H1 (cell line): ENCODE results near the gene BUD23. TPM values are rescaled to one million over a fixed set of nuclear protein-coding genes. Genes with fewer than 3 reads are reported as not detected.

Experiments
- CTCF ChIA-PET: fragments of 300-600 bp; sonication (Branson Sonifier 250); formaldehyde crosslinking; loops from one replicate; lab custom pipeline; 2021; ENCODE audit not compliant: partially characterized antibody; lab: Charles Lee
- POLR2A ChIA-PET: fragments of 300-600 bp; sonication (Branson Sonifier 250); formaldehyde crosslinking; loops from one replicate; lab custom pipeline; 2021; ENCODE audit warnings: inconsistent platforms; ENCODE audit not compliant: partially characterized antibody; lab: Charles Lee
- DNase-seq, 2 experiments: peaks; one replicate each; pipeline versions ENCODE4 v3.0.0 to v3.0.0-alpha.2; 2010 to 2022; ENCODE audit warnings: low spot score in 2 of 2, low read depth in 1 of 2, mixed read lengths in 1 of 2
- FAIRE-seq: peaks from 2 replicates; lab custom pipeline; 2011; peaks lifted over from hg19 to GRCh38; lab: Jason Lieb, UNC
- H2AFZ ChIP-seq: 2 replicates; pipeline ENCODE4 v1.8.1; 2012; ENCODE audit warnings: low read length, inconsistent platforms
- H2AK5ac ChIP-seq: 2 replicates; pipeline ENCODE4 v1.6.1; 2013; ENCODE audit warnings: low read depth, low read length
- H2BK120ac ChIP-seq: replicated peaks from 2 replicates; pipeline ENCODE3; 2013; ENCODE audit warnings: low read depth, low read length, inconsistent platforms
- H2BK12ac ChIP-seq: 2 replicates; pipeline ENCODE4 v1.6.1; 2013; ENCODE audit warnings: low read depth, low read length
- H2BK15ac ChIP-seq: 2 replicates; pipeline ENCODE4 v1.6.1; 2013; ENCODE audit warnings: low read length
- H2BK20ac ChIP-seq: 2 replicates; pipeline ENCODE4 v1.6.1; 2013; ENCODE audit warnings: low read length
- H2BK5ac ChIP-seq: 2 replicates; pipeline ENCODE4 v1.6.1; 2013; ENCODE audit warnings: low read depth, low read length
- H3K14ac ChIP-seq: 2 replicates; pipeline ENCODE4 v1.6.1; 2013; ENCODE audit warnings: inconsistent platforms; ENCODE audit not compliant: insufficient read length
- H3K18ac ChIP-seq: 2 replicates; pipeline ENCODE4 v1.6.1; 2013; ENCODE audit warnings: low read length; ENCODE audit errors: extremely low read depth
- H3K23ac ChIP-seq: 2 replicates; pipeline ENCODE4 v1.6.1; 2013; ENCODE audit warnings: inconsistent platforms; ENCODE audit not compliant: insufficient read length
- H3K23me2 ChIP-seq: 2 replicates; pipeline ENCODE4 v1.6.1; 2013; ENCODE audit warnings: low read depth, low read length
- H3K27ac ChIP-seq: 2 replicates; pipeline ENCODE4 v1.6.1; 2011; ENCODE audit warnings: low read depth, low read length, inconsistent platforms
- H3K27me3 ChIP-seq, 4 experiments: replicated peaks in 1 of 4; 1 replicate in 1 of 4; 2 replicates in 3 of 4; pipeline versions ENCODE4 v1.6.1 to v1.8.1; 2011 to 2013; ENCODE audit warnings: low read length in 3 of 4, mild to moderate bottlenecking in 3 of 4, inconsistent platforms in 2 of 4, mixed read lengths in 2 of 4, moderate library complexity in 1 of 4; ENCODE audit not compliant: control insufficient read depth in 3 of 4, insufficient read depth in 3 of 4; ENCODE audit errors: extremely low read depth in 1 of 4
- H3K36me3 ChIP-seq, 4 experiments: 2 replicates each; pipeline versions ENCODE4 v1.6.1 to v1.8.1; 2011 to 2013; ENCODE audit warnings: mild to moderate bottlenecking in 4 of 4, low read length in 3 of 4, moderate library complexity in 2 of 4, control low read depth in 1 of 4, inconsistent platforms in 1 of 4; ENCODE audit not compliant: insufficient read depth in 4 of 4, control insufficient read depth in 2 of 4
- H3K4ac ChIP-seq: replicated peaks from 2 replicates; pipeline ENCODE3; 2013; ENCODE audit warnings: low read length, low read depth, mixed read lengths, inconsistent platforms; ENCODE audit not compliant: insufficient read length
- H3K4me1 ChIP-seq, 4 experiments: replicated peaks in 1 of 4; 1 replicate in 1 of 4; 2 replicates in 3 of 4; pipeline versions ENCODE4 v1.6.1 to v1.8.1; 2011 to 2013; ENCODE audit warnings: low read length in 3 of 4, inconsistent platforms in 2 of 4, mixed read lengths in 1 of 4; ENCODE audit not compliant: insufficient read depth in 4 of 4, control insufficient read depth in 3 of 4
- H3K4me2 ChIP-seq, 2 experiments: 2 replicates each; pipeline versions ENCODE4 v1.6.1 to v1.8.1; 2011 to 2013; ENCODE audit warnings: low read depth in 2 of 2, low read length in 2 of 2, control low read depth in 1 of 2, inconsistent platforms in 1 of 2, mild to moderate bottlenecking in 1 of 2; ENCODE audit not compliant: insufficient read depth in 1 of 2
- H3K4me3 ChIP-seq, 4 experiments: fragments of 200-600, 300-600 bp in 1 of 4; sonication (generic), shearing (Covaris generic), sonication (Bioruptor Twin) in 1 of 4; 2 replicates each; pipeline versions ENCODE4 v1.5.1 to v1.8.1; 2011 to 2016; ENCODE audit warnings: low read length in 4 of 4, low read depth in 3 of 4, control low read depth in 2 of 4, inconsistent platforms in 2 of 4, mild to moderate bottlenecking in 2 of 4, mixed read lengths in 1 of 4, moderate library complexity in 1 of 4; ENCODE audit not compliant: insufficient read depth in 2 of 4; ENCODE audit errors: extremely low read depth in 1 of 4
- H3K56ac ChIP-seq: replicated peaks from 2 replicates; pipeline ENCODE3; 2013; ENCODE audit warnings: low read depth, mild to moderate bottlenecking, mixed read lengths, low read length, inconsistent platforms; ENCODE audit not compliant: insufficient read length
- H3K79me1 ChIP-seq: 2 replicates; pipeline ENCODE4 v1.6.1; 2013; ENCODE audit warnings: low read depth, low read length, control low read depth
- H3K79me2 ChIP-seq, 2 experiments: 2 replicates each; pipeline versions ENCODE4 v1.6.1 to v1.8.1; 2012 to 2013; ENCODE audit warnings: low read length in 2 of 2, mild to moderate bottlenecking in 2 of 2, inconsistent platforms in 1 of 2; ENCODE audit not compliant: insufficient read depth in 2 of 2, control insufficient read depth in 1 of 2
- H3K9ac ChIP-seq, 4 experiments: replicated peaks in 1 of 4; 1 replicate in 1 of 4; 2 replicates in 3 of 4; pipeline versions ENCODE4 v1.6.1 to v1.8.1; 2011 to 2013; ENCODE audit warnings: low read depth in 3 of 4, low read length in 3 of 4, control low read depth in 2 of 4, mild to moderate bottlenecking in 2 of 4, moderate library complexity in 2 of 4, inconsistent platforms in 1 of 4; ENCODE audit errors: extremely low read depth in 1 of 4
- H3K9me3 ChIP-seq, 2 experiments: 2 replicates each; pipeline versions ENCODE4 v1.6.1 to v1.8.1; 2012 to 2013; ENCODE audit warnings: mild to moderate bottlenecking in 2 of 2, moderate library complexity in 2 of 2, control low read depth in 1 of 2, inconsistent platforms in 1 of 2, low read depth in 1 of 2, low read length in 1 of 2, mixed read lengths in 1 of 2; ENCODE audit not compliant: insufficient read depth in 2 of 2
- H4K20me1 ChIP-seq, 2 experiments: replicated peaks in 1 of 2; 2 replicates each; pipeline versions ENCODE3 to v1.8.1; 2011 to 2013; ENCODE audit warnings: inconsistent platforms in 2 of 2, low read length in 2 of 2, mild to moderate bottlenecking in 1 of 2; ENCODE audit not compliant: insufficient read depth in 2 of 2, control insufficient read depth in 1 of 2
- H4K5ac ChIP-seq: 2 replicates; pipeline ENCODE4 v1.6.1; 2013; ENCODE audit warnings: low read length, low read depth, mixed read lengths, inconsistent platforms; ENCODE audit not compliant: insufficient read length
- H4K8ac ChIP-seq: 2 replicates; pipeline ENCODE4 v1.8.0; 2013; ENCODE audit warnings: mild to moderate bottlenecking, moderate library complexity, low read length, inconsistent platforms; ENCODE audit not compliant: insufficient read depth; ENCODE audit errors: extremely low read depth
- H4K91ac ChIP-seq: replicated peaks from 2 replicates; pipeline ENCODE3; 2013; ENCODE audit warnings: low read length, mixed read lengths, inconsistent platforms; ENCODE audit not compliant: insufficient read length
- CHD1 ChIP-seq: IDR thresholded peaks from 2 replicates; pipeline ENCODE4 v1.6.1; 2012; ENCODE audit warnings: low read depth, low read length, improper control_type of control experiment
- CREB1 ChIP-seq: IDR thresholded peaks from 2 replicates; pipeline ENCODE4 v1.6.1; 2012; ENCODE audit warnings: inconsistent platforms
- HDAC6 ChIP-seq: IDR thresholded peaks from one replicate; pipeline ENCODE4 v1.7.1; 2012; ENCODE audit warnings: low read depth, mild to moderate bottlenecking, inconsistent platforms, low read length, moderate library complexity
- KDM5A ChIP-seq: fragments of 200-600 bp; IDR thresholded peaks from 2 replicates; pipeline ENCODE4 v1.7.1; 2012; ENCODE audit warnings: mild to moderate bottlenecking, low read length, inconsistent platforms, mixed read lengths
- SIRT6 ChIP-seq: IDR thresholded peaks from one replicate; pipeline ENCODE4 v1.7.1; 2012; ENCODE audit warnings: low read length, inconsistent platforms
- WGBS, 2 experiments: shearing (Covaris generic) in 1 of 2; methylation state at CpG; one replicate each; pipeline versions ENCODE4 v1.1.6 to v1.1.7; 2013 to 2015; ENCODE audit warnings: low lambda C conversion rate in 2 of 2, mixed read lengths in 2 of 2, inconsistent platforms in 1 of 2, low coverage in 1 of 2, missing lambda C conversion rate in 1 of 2; ENCODE audit not compliant: insufficient replicate concordance in 2 of 2, insufficient coverage in 1 of 2, insufficient read length in 1 of 2; ENCODE audit errors: extremely low coverage in 1 of 2, missing lambda C conversion rate in 1 of 2; 5-methylcytosine and 5-hydroxymethylcytosine counted together
- polyA plus RNA-seq, 7 experiments: library from polyadenylated mRNA; depleted of rRNA in 3 of 7; stranded (reverse) in 5 of 7; unstranded in 2 of 7; fragments of >200 nt in 5 of 7; fragments of 200-250 nt in 2 of 7; gene quantifications; 1 replicate in 5 of 7; 2 replicates in 1 of 7; 4 replicates in 1 of 7; pipeline versions ENCODE4 v1.2.1 to v1.2.3, GENCODE V29; 2011 to 2013; ENCODE audit warnings: missing spikeins in 2 of 7, mixed read lengths in 2 of 7
- total RNA-seq: library from RNA; stranded (reverse); fragmentation: NEBNext Ultra II Directional; extraction: Animal tissue kit (Norgen Biotek cat#: 25700); gene quantifications from 2 replicates; pipeline ENCODE4 v1.2.1, GENCODE V29; 2021

BUD23 gene
- total and polyA plus RNA-seq, 2 of the 8 experiments (the other 6 are each of a cell fraction or from before 2014, with no cell fraction given): 72.3 to 78.4 TPM

- H3K4me1 ChIP-seq: peaks cover 0 to 6% (median 0%) of the 10 kb centered on the region in 4 experiments; a peak in 2 of 7 replicates
- no peak overlapping the region for H4K8ac ChIP-seq
- H3K79me2 ChIP-seq: no peaks in the 10 kb centered on the region
- H3K4me2 ChIP-seq: no peak overlapping the region
- H3K9ac ChIP-seq: no peak overlapping the region
- H3K79me1 ChIP-seq: no peaks in the 10 kb centered on the region
- H3K23me2 ChIP-seq: peaks cover 5% of the 10 kb centered on the region; the same call in 1 of the 2 replicates
- no peaks in the 10 kb centered on the region for H3K36me3 ChIP-seq
- H2BK15ac ChIP-seq: no peak overlapping the region
- no peak overlapping the region for H2BK5ac ChIP-seq
- H3K23ac ChIP-seq: no peak overlapping the region
- H4K5ac ChIP-seq: no peak overlapping the region
- no peak overlapping the region for H2BK120ac ChIP-seq
- no peak overlapping the region for H3K27ac ChIP-seq
- no peaks in the 10 kb centered on the region for H3K27me3 ChIP-seq
- POLR2A ChIA-PET: interaction anchor here (0.9 to 1.1 kb wide), 2 partner anchors 10 to 16 kb away, joined by 3 to 4 read pairs; no protein-coding TSS in a partner anchor
- no peak overlapping the region for H2AFZ ChIP-seq
- no peaks in the 10 kb centered on the region; a peak in 1 of 4 replicates for H3K9me3 ChIP-seq
- FAIRE-seq (no peak), DNase-seq (no peak)
- WGBS, 2 experiments: 91% methylated on average over 3 of the region's 3 CpGs; no CpG with 5 or more reads in 1 of the 2 experiments
- no peaks in the 10 kb centered on the region for H4K20me1 ChIP-seq
- H3K18ac ChIP-seq: no peak overlapping the region
- H2BK20ac ChIP-seq: no peak overlapping the region
- H3K14ac ChIP-seq: no peak overlapping the region
- H2BK12ac ChIP-seq: no peak overlapping the region
- no peak overlapping the region for H3K56ac ChIP-seq
- H4K91ac ChIP-seq: no peak overlapping the region
- H3K4me3 ChIP-seq: no peak overlapping the region
- H2AK5ac ChIP-seq: no peak overlapping the region
- H3K4ac ChIP-seq: no peak overlapping the region
- CTCF ChIA-PET: interaction anchor here (8.4 kb wide), 1 partner anchor 11 kb away, joined by 86 read pairs; no protein-coding TSS in a partner anchor
- TF ChIP-seq CHD1 (no peak), HDAC6 (no peak), SIRT6 (no peak), KDM5A (no peak), CREB1 (no peak)
Observed at GRCh38 chr7:73638911-73639310, 44.5 kb upstream of the BUD23 start.
